Heart right ventricle (tissue), 16 donors: ENCODE results near the gene PAPPA. TPM values are rescaled to one million over a fixed set of nuclear protein-coding genes. Genes with fewer than 3 reads are reported as not detected.

Experiments used
- ATAC-seq, 8 donors: fragments of 200-7000 bp; cut with Tn5 transposase; one replicate each; pipeline ENCODE4 v1.9.1; 2020; ENCODE audit warnings: mild to moderate bottlenecking in 8 of 8, moderate library complexity in 8 of 8, moderate number of reproducible peaks in 1 of 8
- DNase-seq, 2 donors: peaks; one replicate each; pipeline ENCODE4 v3.0.0-alpha.2; 2020
- H3K27ac ChIP-seq, 10 donors: fragments of 200-600 bp; sonication (generic) in 2 of 10; one replicate each; pipeline versions ENCODE4 v1.5.0 to v1.8.0; 2020 to 2022; ENCODE audit warnings: mild to moderate bottlenecking in 3 of 10
- H3K27me3 ChIP-seq, 7 donors: fragments of 200-600 bp; one replicate each; pipeline ENCODE4 v1.8.0; 2021 to 2022; ENCODE audit warnings: mild to moderate bottlenecking in 2 of 7
- H3K36me3 ChIP-seq, 9 donors: fragments of 200-600 bp; sonication (generic) in 1 of 9; one replicate each; pipeline versions ENCODE4 v1.5.0 to v1.8.0; 2020 to 2022; ENCODE audit warnings: mild to moderate bottlenecking in 2 of 9
- H3K4me1 ChIP-seq, 9 donors: fragments of 200-600 bp; sonication (generic) in 1 of 9; one replicate each; pipeline versions ENCODE4 v1.5.0 to v1.8.0; 2020 to 2022; ENCODE audit warnings: mild to moderate bottlenecking in 4 of 9
- H3K4me3 ChIP-seq, 10 donors: fragments of 200-600 bp; sonication (generic) in 2 of 10; one replicate each; pipeline versions ENCODE4 v1.5.0 to v1.8.0; 2020 to 2022; ENCODE audit warnings: mild to moderate bottlenecking in 7 of 10, moderate library complexity in 2 of 10
- H3K9me3 ChIP-seq, 11 donors: fragments of 200-600 bp in 10 of 11; sonication (generic) in 2 of 11; one replicate each; pipeline versions ENCODE4 v1.5.0 to v1.8.0; 2013 to 2022; ENCODE audit warnings: mild to moderate bottlenecking in 2 of 11, control low read depth in 1 of 11, moderate library complexity in 1 of 11
- CTCF ChIP-seq, 9 donors: fragments of 200-600 bp; sonication (generic) in 2 of 9; IDR thresholded peaks; one replicate each; pipeline versions ENCODE4 v1.5.0 to v1.8.0; 2021 to 2022; ENCODE audit warnings: antibody characterized with exemption in 9 of 9, mild to moderate bottlenecking in 5 of 9, moderate library complexity in 1 of 9
- WGBS, 2 donors: extraction: QIAGEN DNeasy Blood & Tissue Kit; methylation state at CpG; one replicate each; pipeline ENCODE4 v1.1.7; 2013; ENCODE audit warnings: inconsistent platforms in 1 of 2; 5-methylcytosine and 5-hydroxymethylcytosine counted together
- intact Hi-C, 10 donors: fragments of 100-400 bp; cut with DNase I; formaldehyde crosslinking; loops; one replicate each; pipeline versions ENCODE4 v1.11.1 to v1.14.2; 2022
- polyA plus RNA-seq, 2 donors: library from polyadenylated mRNA; stranded (reverse); fragments of 200-250 nt; gene quantifications; one replicate each; pipeline ENCODE4 v1.2.3, GENCODE V29; 2013
- total RNA-seq, 10 donors: library from RNA; stranded (reverse); fragmentation: NEBNext Ultra II Directional in 3 of 10; extraction: Animal tissue kit (Norgen Biotek cat#: 25700) in 3 of 10; gene quantifications; one replicate each; pipeline versions ENCODE4 v1.2.1 to v1.2.4, GENCODE V29; 2021 to 2023
- donor health status: Arrhythmogenic right ventricular cardiomyopathy.
- donor health status: ischemic (EF 13 %, LVEDD 7.1; RV severe dilation, severe dysfunction).
- donor health status: healthy with polysubstance abuse.
- donor health status: DM: no; HTN: yes; CAD: no.
- donor health status: DM: no; HTN: no; CAD: no.
- donor health status: ischemic (EF 25% LVEDD 6.9; RV normal size, moderate dysfunction).
- donor health status: ischemic (EF 25% LVEDD 5.7; RV mildly dilated, moderate dysfunction).
- donor health status: healthy.
- donor health status: DM: yes; HTN: yes; CAD: no.
- donor health status: Ischemic cardiomyopathy.
- donor health status: ischemic (EF 35%, LVEDD 5.7; RV mildly dilated, moderate dysfunction).
- donor health status: nonischemic (EF 11% LVEDD 7.7; RV severe dilation, severe dysfunction).
- donor health status: DM: yes; HTN: yes; CAD: no.
- donor health status: PGD.
- donor health status: ischemic (EF 29% LVEDD 5.4; RV normal size, mild dysfunction).
- donor health status: nonischemic (EF 23%, LVEDD 6.1; RV moderate dilation, normal function).

PAPPA gene
- total and polyA plus RNA-seq, 12 donors: 0.15 to 3.4 (median 1.2) TPM

DNA sequence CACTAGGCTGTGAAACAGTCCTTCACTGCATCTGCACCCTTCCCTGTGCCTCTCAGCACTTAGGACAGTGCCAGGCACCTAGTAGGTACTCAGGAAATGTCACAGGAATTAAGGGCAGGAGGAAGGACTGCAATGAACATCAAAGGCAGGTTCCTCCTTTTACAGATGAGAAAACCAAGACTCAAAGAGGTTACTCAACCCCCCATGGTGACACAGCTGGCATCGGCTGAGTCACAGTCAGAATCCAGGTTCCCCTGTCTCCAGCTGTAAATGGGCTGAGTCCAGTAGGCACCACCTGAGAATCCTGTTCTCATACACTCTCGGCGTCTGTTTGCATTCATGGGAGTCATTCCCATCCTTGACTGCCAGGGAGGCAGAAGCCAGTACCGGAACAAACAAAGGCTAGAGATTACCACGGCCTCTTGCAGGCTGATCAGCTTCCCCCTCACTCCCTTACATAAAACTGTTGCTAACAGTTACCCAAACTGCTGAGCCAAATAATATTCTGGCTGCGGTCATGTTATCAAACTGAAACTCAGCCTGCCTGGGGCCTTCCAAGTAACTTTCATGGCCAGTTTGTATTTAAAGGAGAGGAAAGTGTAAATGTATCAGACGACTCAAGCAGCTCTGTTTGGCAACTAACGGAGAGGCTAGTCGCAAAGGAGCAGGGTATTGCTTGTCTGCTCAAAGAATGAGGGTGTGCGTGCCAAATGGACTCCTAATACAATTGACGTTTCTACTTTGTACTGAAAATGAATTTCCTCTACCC is 201.7 kb downstream of the PAPPA start:
- Histone ChIP-seq H3K9me3 (no peaks in the 10 kb centered on the region), H3K36me3 (no peaks in the 10 kb centered on the region), H3K27me3 (no peaks in the 10 kb centered on the region), H3K27ac (peak overlapping the region in 9 of 10 donors; percentile 12 to 76 (median 51)), H3K4me3 (no peak overlapping the region), H3K4me1 (peaks cover 3 to 28% (median 12%) of the 10 kb centered on the region in 9 donors)
- ATAC-seq (peak; percentile 78 to 94 (median 86)), DNase-seq (peak in 1 of 2 donors; percentile 48)
- 21 to 27% methylated on average over 11 of the region's 11 CpGs for WGBS, 2 donors
- no peak for TF ChIP-seq CTCF (IDR thresholded peaks at IDR 0.05)
- intact Hi-C loops: no loop called here

GRCh38 chr9:116358251-116358650 is 204.7 kb downstream of the PAPPA start:
- DNase-seq: no peak
- Histone ChIP-seq H3K36me3 (no peaks in the 10 kb centered on the region), H3K27me3 (no peaks in the 10 kb centered on the region), H3K4me1 (peaks cover 3 to 30% (median 12%) of the 10 kb centered on the region in 9 donors), H3K27ac (no peak overlapping the region), H3K9me3 (no peaks in the 10 kb centered on the region), H3K4me3 (no peak overlapping the region)
- no peak for TF ChIP-seq CTCF (IDR thresholded peaks at IDR 0.05)
- no peak for ATAC-seq
- intact Hi-C loops: no loop called here
- WGBS, 2 donors: 94 to 95% methylated on average over 3 of the region's 3 CpGs

DNA sequence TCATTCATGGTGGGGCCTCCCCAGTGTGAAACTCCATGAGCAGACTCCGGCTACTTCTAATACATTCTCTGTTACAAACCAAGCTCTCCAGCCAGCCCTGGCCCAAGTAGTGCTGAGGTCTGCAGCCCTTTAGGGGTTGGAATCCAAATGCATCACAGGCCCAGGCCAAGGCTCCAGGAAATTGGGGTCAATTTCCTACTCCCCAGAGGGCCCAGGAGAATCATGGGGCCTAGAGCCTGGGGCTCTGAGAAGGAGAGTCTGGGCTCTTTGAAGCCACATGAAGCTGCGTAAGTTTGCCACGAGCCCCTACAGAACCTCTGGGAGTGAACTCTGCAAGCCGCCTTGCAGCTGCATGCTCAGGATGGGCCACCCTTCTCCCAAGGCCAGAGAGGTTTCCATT is 206.4 kb downstream of the PAPPA start:
- Histone ChIP-seq H3K36me3 (no peaks in the 10 kb centered on the region), H3K27me3 (no peaks in the 10 kb centered on the region), H3K27ac (no peak overlapping the region), H3K4me1 (peaks cover 4 to 34% (median 15%) of the 10 kb centered on the region in 9 donors), H3K9me3 (no peaks in the 10 kb centered on the region), H3K4me3 (no peak overlapping the region)
- ATAC-seq (peak in 2 of 8 donors; percentile 39 to 72), DNase-seq (peak in 1 of 2 donors; percentile 12)
- no peak for TF ChIP-seq CTCF (IDR thresholded peaks at IDR 0.05)
- WGBS, 2 donors: 53 to 66% methylated on average over 4 of the region's 4 CpGs
- intact Hi-C loops: loop anchor here in 1 of 10 donors (10.0 kb wide), 1 partner anchor 195 kb away; no protein-coding TSS in a partner anchor

- Histone ChIP-seq H3K27me3 (no peaks in the 10 kb centered on the region), H3K36me3 (no peaks in the 10 kb centered on the region), H3K4me3 (no peak overlapping the region), H3K27ac (no peak overlapping the region), H3K9me3 (no peaks in the 10 kb centered on the region), H3K4me1 (peaks cover 0 to 34% (median 9%) of the 10 kb centered on the region in 9 donors)
- DNase-seq (no peak), ATAC-seq (no peak)
- WGBS, 2 donors: 86 to 90% methylated on average over 2 of the region's 2 CpGs
- intact Hi-C loops: loop anchor here in 1 of 10 donors (10.0 kb wide), 1 partner anchor 196 kb away; no protein-coding TSS in a partner anchor
- TF ChIP-seq CTCF (IDR thresholded peaks at IDR 0.05): no peak
Measured at GRCh38 chr9:116360989-116361388, 207.4 kb downstream of the PAPPA start.
